Peyer's patch (tissue), 4 donors: ENCODE results near the gene TMCC3.

Experiments used
- CTCF ChIP-seq, 6 experiments: fragments of 450-650 bp in 4 of 6; fragments of 200-600 bp in 2 of 6; sonication (generic) in 1 of 6; IDR thresholded peaks; one replicate each; pipeline ENCODE4 v1.5.1; 2017 to 2019; ENCODE audit warnings: antibody characterized with exemption in 6 of 6, mild to moderate bottlenecking in 3 of 6, moderate library complexity in 1 of 6
- POLR2A ChIP-seq, 2 donors: fragments of 450-650 bp; IDR thresholded peaks; one replicate each; pipeline ENCODE4 v1.5.1; 2017; ENCODE audit warnings: antibody characterized with exemption in 2 of 2, mild to moderate bottlenecking in 2 of 2, moderate library complexity in 2 of 2

DNA sequence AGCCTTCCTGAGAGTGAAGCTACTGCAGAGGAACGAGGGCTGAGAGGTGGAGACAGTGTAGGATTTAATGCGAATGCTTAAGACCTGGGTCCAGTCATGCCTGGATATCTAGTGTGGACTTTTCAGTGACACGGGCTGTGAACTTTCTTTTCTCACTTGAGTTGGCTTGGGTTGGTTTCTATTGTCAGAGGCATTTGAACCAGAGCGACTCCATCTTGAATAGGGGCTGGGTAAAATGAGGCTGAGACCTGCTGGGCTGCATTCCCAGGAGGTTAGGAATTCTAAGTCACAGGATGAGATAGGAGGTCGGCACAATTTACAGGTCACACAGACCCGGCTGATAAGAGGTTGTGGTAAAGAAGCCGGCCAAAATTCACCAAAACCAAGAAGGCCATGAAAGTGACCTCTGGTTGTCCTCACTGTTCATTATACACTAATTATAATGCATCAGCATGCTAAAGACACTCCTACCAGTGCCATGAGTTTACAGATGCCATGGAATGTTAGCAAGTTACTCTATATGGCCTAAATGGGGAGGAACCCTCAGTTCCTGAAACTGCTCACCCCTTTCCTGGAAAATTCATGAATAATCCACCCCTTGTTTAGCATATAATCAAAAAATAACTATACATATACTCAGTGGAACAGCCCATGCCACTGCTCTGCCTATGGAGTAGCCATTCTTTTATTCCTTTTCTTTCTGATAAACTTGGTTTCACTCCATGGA, 34.2 kb upstream of the TMCC3 start:
- TF ChIP-seq CTCF (IDR thresholded peaks at IDR 0.05) (no peak), POLR2A (IDR thresholded peaks at IDR 0.05) (no peak)
